Osteocyte (in vitro differentiated cells): ENCODE measurements around the gene WDR35. TPM values are rescaled to one million over a fixed set of nuclear protein-coding genes. Genes with fewer than 3 reads are reported as not detected.

Experiments used
- DNase-seq: peaks from one replicate; pipeline ENCODE4 v3.0.0; 2021; ENCODE audit warnings: mixed read lengths; ENCODE audit not compliant: unreplicated experiment; ENCODE audit errors: extremely low spot score
- H3K27ac Mint-ChIP-seq: one replicate; pipeline ENCODE4 v1.8.0; 2021; ENCODE audit warnings: mild to moderate bottlenecking, mixed read lengths; ENCODE audit not compliant: unreplicated experiment
- H3K27me3 Mint-ChIP-seq: one replicate; pipeline ENCODE4 v1.8.0; 2021; ENCODE audit warnings: mixed read lengths; ENCODE audit not compliant: unreplicated experiment
- H3K36me3 Mint-ChIP-seq: one replicate; pipeline ENCODE4 v1.8.0; 2021; ENCODE audit warnings: mixed read lengths; ENCODE audit not compliant: unreplicated experiment
- H3K4me1 Mint-ChIP-seq: one replicate; pipeline ENCODE4 v1.8.0; 2021; ENCODE audit warnings: mixed read lengths; ENCODE audit not compliant: unreplicated experiment
- H3K4me3 Mint-ChIP-seq: one replicate; pipeline ENCODE4 v1.8.0; 2021; ENCODE audit warnings: mild to moderate bottlenecking, moderate library complexity, mixed read lengths; ENCODE audit not compliant: unreplicated experiment
- H3K9me3 Mint-ChIP-seq: one replicate; pipeline ENCODE4 v1.8.0; 2021; ENCODE audit warnings: mixed read lengths; ENCODE audit not compliant: unreplicated experiment
- CTCF ChIP-seq: fragments of 200-600 bp; sonication (generic); IDR thresholded peaks from 2 replicates; pipeline ENCODE4 v1.5.0; 2021; ENCODE audit warnings: antibody characterized with exemption, mild to moderate bottlenecking, moderate library complexity
- total RNA-seq: library from RNA; stranded (reverse); gene quantifications from 2 replicates; pipeline ENCODE4 v1.2.1, GENCODE V29; 2021

The WDR35 gene
- total RNA-seq, 1 donor from 2014 or later, result 11.0 TPM

- DNase-seq, result no peak
- Mint-ChIP-seq H3K9me3 (no peaks in the 10 kb centered on the region), H3K36me3 (no peaks in the 10 kb centered on the region), H3K27me3 (no peaks in the 10 kb centered on the region), H3K4me3 (no peak overlapping the region), H3K27ac (no peak overlapping the region), H3K4me1 (peaks cover 10% of the 10 kb centered on the region)
- TF ChIP-seq CTCF, result no peak
Observed at GRCh38 chr2:19868224-19868623, 121.7 kb downstream of the WDR35 start.

GRCh38 chr2:19866771-19867170 lies 123.1 kb downstream of the WDR35 start:
- DNase-seq, result no peak
- TF ChIP-seq CTCF, result no peak
- peaks cover 12% of the 10 kb centered on the region for H3K4me1 Mint-ChIP-seq
- H3K9me3 Mint-ChIP-seq, result no peaks in the 10 kb centered on the region
- H3K36me3 Mint-ChIP-seq, result no peaks in the 10 kb centered on the region
- no peak overlapping the region for H3K4me3 Mint-ChIP-seq
- H3K27ac Mint-ChIP-seq, result no peak overlapping the region
- no peaks in the 10 kb centered on the region for H3K27me3 Mint-ChIP-seq

GRCh38 chr2:19865151-19865550 lies 124.8 kb downstream of the WDR35 start:
- no peaks in the 10 kb centered on the region for H3K27me3 Mint-ChIP-seq
- TF ChIP-seq CTCF, result no peak
- no peaks in the 10 kb centered on the region for H3K9me3 Mint-ChIP-seq
- peaks cover 14% of the 10 kb centered on the region for H3K4me1 Mint-ChIP-seq
- no peak overlapping the region for H3K4me3 Mint-ChIP-seq
- no peak overlapping the region for H3K27ac Mint-ChIP-seq
- no peaks in the 10 kb centered on the region for H3K36me3 Mint-ChIP-seq
- DNase-seq, result no peak

- H3K4me1 Mint-ChIP-seq, result peaks cover 13% of the 10 kb centered on the region
- no peaks in the 10 kb centered on the region for H3K27me3 Mint-ChIP-seq
- no peak overlapping the region for H3K27ac Mint-ChIP-seq
- TF ChIP-seq CTCF, result no peak
- no peak overlapping the region for H3K4me3 Mint-ChIP-seq
- no peaks in the 10 kb centered on the region for H3K36me3 Mint-ChIP-seq
- no peak for DNase-seq
- no peaks in the 10 kb centered on the region for H3K9me3 Mint-ChIP-seq
Observed at GRCh38 chr2:19864381-19864780, 125.5 kb downstream of the WDR35 start.

- H3K9me3 Mint-ChIP-seq, result no peaks in the 10 kb centered on the region
Observed at GRCh38 chr2:19863303-19864041, 126.4 kb downstream of the WDR35 start.

More at GRCh38 chr2:19863303-19864041, 126.4 kb downstream of the WDR35 start:
- Mint-ChIP-seq H3K4me1 (peaks cover 12% of the 10 kb centered on the region), H3K27me3 (no peaks in the 10 kb centered on the region), H3K36me3 (no peaks in the 10 kb centered on the region), H3K27ac (no peak overlapping the region), H3K4me3 (peak overlapping the region; percentile 40)
- peak; percentile 99 for TF ChIP-seq CTCF
- DNase-seq, result peak; percentile 90
